ENCODE results near the gene AGPAT1. TPM values are rescaled to one million over a fixed set of nuclear protein-coding genes. Genes with fewer than 3 reads are reported as not detected.

AGPAT1 gene
- polyA plus RNA-seq, 1 of the 3 experiments (the other 2 are of a cell fraction): 118 TPM

- Histone ChIP-seq H3K4me1 (ENCODE audit: control insufficient read depth in 1 of 2, insufficient read depth in 2 of 2, low read depth in 1 of 2, low read length in 1 of 2) (peaks cover 18 to 22% of the 10 kb centered on the region in 2 experiments; a peak in 3 of 4 replicates), H4K20me1 (ENCODE audit: insufficient read depth) (no peaks in the 10 kb centered on the region), H3K4me2 (peak within 1 kb of the TSS; percentile 98), H3K9me3 (no peaks in the 10 kb centered on the region), H2AFZ (ENCODE audit: low read depth) (peak within 1 kb of the TSS; percentile 86), H3K27ac (ENCODE audit: low read depth in 2 of 2, low read length in 1 of 2) (peak within 1 kb of the TSS; percentile 90 to 95), H3K79me2 (ENCODE audit: insufficient read depth) (peaks cover 43% of the 10 kb centered on the region), H3K4me3 (ENCODE audit: low read depth in 2 of 2, low read length in 1 of 2) (peak within 1 kb of the TSS; percentile 75 to 97), H3K9me2 (no peaks in the 10 kb centered on the region), H3K27me3 (ENCODE audit: insufficient read depth) (no peaks in the 10 kb centered on the region), H3F3A (replicated peaks; ENCODE audit: insufficient read depth) (peaks cover 5% of the 10 kb centered on the region), H3K36me3 (replicated peaks in 1 of 2; ENCODE audit: control insufficient read depth in 1 of 2, insufficient read depth in 2 of 2, low read length in 1 of 2) (peaks cover 11 to 13% of the 10 kb centered on the region in 2 experiments), H3K9ac (peak within 1 kb of the TSS; percentile 91)
- DNase-seq: peak; percentile 92
- ChIA-PET POLR2A (interaction anchor here (0.6 to 1.9 kb wide), 8 partner anchors 10 to 1421 kb away, joined by 3 to 7 read pairs (median 4); no protein-coding TSS in a partner anchor), CTCF (interaction anchor here (0.8 to 6.2 kb wide), 6 partner anchors 10 to 825 kb away, joined by 3 to 43 read pairs (median 4); partner anchors contain the start of gene TNXB)
- WGBS (ENCODE audit: low lambda C conversion rate): 1% methylated on average over 29 of the region's 44 CpGs
- peak; percentile 84 for TF ChIP-seq NRF1 (IDR thresholded peaks at IDR 0.05; ENCODE audit: low read depth, low read length)
- no peak for TF ChIP-seq RXRA (IDR thresholded peaks at IDR 0.05; ENCODE audit: borderline replicate concordance, low read depth)
- peak; percentile 70; the same call in 1 of the 2 replicates for TF ChIP-seq USF2 (IDR thresholded peaks at IDR 0.05; ENCODE audit: borderline replicate concordance, low read depth, low read length)
- peak; percentile 94 for TF ChIP-seq USF1 (IDR thresholded peaks at IDR 0.05; ENCODE audit: borderline replicate concordance, low read depth)
- no peak for TF ChIP-seq REST (IDR thresholded peaks at IDR 0.05; ENCODE audit: low read depth, low read length)
- TF ChIP-seq IRF3 (IDR thresholded peaks at IDR 0.05; ENCODE audit: low read depth, low read length): peak; percentile 62; the same call in 1 of the 2 replicates
- TF ChIP-seq TAF1 (IDR thresholded peaks at IDR 0.05; ENCODE audit: borderline replicate concordance, low read depth, low read length): peak; percentile 71; the same call in 1 of the 2 replicates
- TF ChIP-seq CHD2 (IDR thresholded peaks at IDR 0.05; ENCODE audit: low read length, partially characterized antibody): peak; percentile 82
- TF ChIP-seq YY1 (IDR thresholded peaks at IDR 0.05; ENCODE audit: low read depth): peak; percentile 93
- TF ChIP-seq ELF1 (IDR thresholded peaks at IDR 0.05): peak; percentile 95
- TF ChIP-seq EZH2phosphoT487 (IDR thresholded peaks at IDR 0.05; ENCODE audit: borderline replicate concordance, low read depth): no peak
- TF ChIP-seq MAX (IDR thresholded peaks at IDR 0.05; ENCODE audit: low read depth): peak; percentile 64
- TF ChIP-seq GABPA (IDR thresholded peaks at IDR 0.05; ENCODE audit: low read depth): peak; percentile 57
- peak; percentile 47; the same call in 1 of the 2 replicates for TF ChIP-seq MXI1 (IDR thresholded peaks at IDR 0.05; ENCODE audit: low read depth, low read length)
- peak; percentile 59 for TF ChIP-seq PBX3 (IDR thresholded peaks at IDR 0.05)
- peak; percentile 68 for TF ChIP-seq POLR2AphosphoS5 (IDR thresholded peaks at IDR 0.05; ENCODE audit: low read depth, low read length)
- no peak for TF ChIP-seq EP300 (IDR thresholded peaks at IDR 0.05; ENCODE audit: borderline replicate concordance in 1 of 2, low read depth in 1 of 2, low read length in 1 of 2)
- TF ChIP-seq ZBTB33 (IDR thresholded peaks at IDR 0.05; ENCODE audit: borderline replicate concordance, low read depth): 0 out of 2 replicates have a peak, but pooled peaks have one; percentile 20
- TF ChIP-seq RFX5 (IDR thresholded peaks at IDR 0.05; ENCODE audit: low read length): peak; percentile 71; the same call in 1 of the 2 replicates
Measured at GRCh38 chr6:32127717-32128592, 47.9 kb downstream of the AGPAT1 start, which contains the start of gene ATF6B. Gene ATF6B, minus strand, starts transcription at chr6:32128246. Its CDS starts 39 bp downstream, at chr6:32128207.

All from SK-N-SH (cell line).